Suppressor macrophage treated with lipopolysaccharide for 4 hours (primary cell): ENCODE results near the gene LAMB3.

ENCODE experiments used
- DNase-seq: peaks from one replicate; pipeline ENCODE4 v3.0.0-alpha.2; 2020

LAMB3 gene

GRCh38 chr1:209594440-209594839 lies 57.8 kb downstream of the LAMB3 start:
- no peak for DNase-seq

DNA sequence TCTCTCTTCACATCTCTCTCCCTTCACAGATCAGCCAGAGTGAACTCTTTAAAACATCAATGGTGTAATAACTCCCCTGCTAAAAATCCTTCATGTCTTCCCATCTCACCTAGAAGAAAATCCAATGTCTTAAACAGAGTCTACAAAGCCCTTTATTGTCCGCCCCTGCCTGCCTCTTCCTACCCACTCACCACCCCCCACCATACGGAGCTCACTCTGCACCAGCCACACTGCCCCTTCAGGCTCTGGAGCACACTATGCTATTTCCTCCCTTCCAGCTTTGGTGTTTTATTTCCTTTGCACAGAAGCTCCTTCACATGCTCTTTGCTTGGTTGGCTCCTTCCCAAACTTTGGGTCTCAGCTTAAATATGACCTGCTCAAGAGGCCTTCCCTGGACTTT lies 58.5 kb downstream of the LAMB3 start:
- DNase-seq: no peak

- peak; percentile 53 for DNase-seq
Measured at GRCh38 chr1:209590405-209590804, 61.8 kb downstream of the LAMB3 start.

DNA sequence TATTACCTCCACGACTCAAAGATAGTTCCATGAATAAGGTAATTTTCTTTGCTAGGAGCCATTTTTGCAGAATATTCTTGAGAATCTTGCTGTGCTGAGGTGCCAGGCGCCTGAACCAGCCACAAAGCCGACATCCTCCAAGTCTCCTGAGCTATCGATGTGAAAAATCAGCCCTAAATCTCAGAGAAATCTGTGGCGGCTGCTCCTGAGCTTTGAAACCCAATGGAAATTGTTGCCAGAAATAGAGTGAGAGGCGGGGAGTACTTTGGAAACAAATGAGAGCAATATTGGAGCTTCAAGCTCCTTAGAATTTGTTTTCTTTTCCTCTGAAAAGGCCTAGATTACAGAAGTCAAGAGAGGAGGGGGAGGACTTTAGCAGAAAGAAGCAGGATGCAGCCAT lies 62.4 kb downstream of the LAMB3 start:
- DNase-seq: no peak

GRCh38 chr1:209589440-209589839 lies 62.8 kb downstream of the LAMB3 start:
- DNase-seq: no peak

- no peak for DNase-seq
Measured at GRCh38 chr1:209587789-209588188, 64.4 kb downstream of the LAMB3 start.

DNA sequence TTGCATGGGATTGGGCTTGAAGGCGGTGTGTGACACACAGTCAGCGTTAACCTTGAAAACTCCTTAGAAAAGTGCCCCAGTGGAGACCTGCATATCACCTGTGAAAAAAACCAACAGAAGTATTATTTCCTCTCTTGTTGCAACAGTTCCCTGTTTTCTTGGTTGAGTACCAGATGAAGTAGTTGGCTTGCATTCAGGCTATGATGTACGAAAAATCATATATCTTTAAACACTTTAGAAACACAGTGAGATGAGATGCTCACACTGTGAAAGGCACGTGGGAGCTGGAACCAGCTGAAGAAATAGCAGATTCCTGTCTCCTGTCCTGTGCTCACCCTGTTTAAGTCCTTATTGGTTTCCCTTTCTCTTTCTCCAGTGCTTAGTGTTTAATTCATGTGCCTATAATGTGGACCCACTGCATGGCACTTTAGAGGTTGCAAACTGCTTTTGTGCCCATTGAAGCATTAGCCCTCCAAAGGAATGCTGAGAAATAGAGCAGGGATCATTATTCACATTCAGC lies 65.9 kb downstream of the LAMB3 start:
- no peak for DNase-seq

GRCh38 chr1:209585672-209586071 lies 66.6 kb downstream of the LAMB3 start:
- no peak for DNase-seq

DNA sequence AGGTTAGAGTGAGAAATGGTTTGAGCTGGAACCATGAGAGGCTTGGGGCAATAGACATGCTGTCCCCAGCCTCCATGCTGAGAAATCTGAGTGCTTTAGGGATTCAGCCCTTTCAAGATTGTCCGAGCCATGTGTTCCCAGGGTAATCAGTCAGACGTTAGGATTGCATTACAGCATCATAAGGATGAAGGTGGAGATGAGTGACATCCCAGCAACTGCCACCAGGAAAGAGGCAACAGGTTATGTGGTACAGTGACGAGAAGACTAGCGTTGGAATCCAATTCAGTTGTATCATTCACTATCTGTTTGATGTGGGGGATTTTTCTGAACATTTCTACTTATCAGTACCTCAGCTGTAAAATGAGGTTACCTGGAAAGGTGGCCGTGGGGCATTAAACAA lies 67.0 kb downstream of the LAMB3 start:
- DNase-seq: no peak

GRCh38 chr1:209584231-209584672 lies 68.0 kb downstream of the LAMB3 start:
- DNase-seq: no peak

DNA sequence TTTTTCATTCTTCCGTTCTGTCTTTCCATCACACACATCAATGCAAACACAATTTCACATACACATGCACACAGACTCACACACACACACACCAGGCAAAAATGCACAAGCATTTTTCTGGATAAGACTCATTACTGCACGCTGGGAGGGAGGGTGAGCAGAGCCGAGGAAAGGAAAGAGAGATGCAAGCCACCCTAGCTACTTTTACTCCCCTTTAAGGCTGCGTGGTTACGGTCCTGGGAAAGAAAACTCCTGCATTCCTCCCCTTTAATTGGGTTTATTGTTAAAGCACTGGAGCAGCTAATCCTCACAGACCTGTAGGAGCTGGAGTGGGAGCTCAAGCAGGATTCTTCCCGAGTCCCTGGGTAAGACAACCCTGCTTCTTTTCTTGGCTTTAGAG lies 68.8 kb downstream of the LAMB3 start, which contains the start of gene CAMK1G:
CAMK1G (plus strand) TSS at position 307 of the 400 bp plus-strand sequence. CDS start 11,270 bp downstream, outside the sequence.
- DNase-seq: no peak

DNA sequence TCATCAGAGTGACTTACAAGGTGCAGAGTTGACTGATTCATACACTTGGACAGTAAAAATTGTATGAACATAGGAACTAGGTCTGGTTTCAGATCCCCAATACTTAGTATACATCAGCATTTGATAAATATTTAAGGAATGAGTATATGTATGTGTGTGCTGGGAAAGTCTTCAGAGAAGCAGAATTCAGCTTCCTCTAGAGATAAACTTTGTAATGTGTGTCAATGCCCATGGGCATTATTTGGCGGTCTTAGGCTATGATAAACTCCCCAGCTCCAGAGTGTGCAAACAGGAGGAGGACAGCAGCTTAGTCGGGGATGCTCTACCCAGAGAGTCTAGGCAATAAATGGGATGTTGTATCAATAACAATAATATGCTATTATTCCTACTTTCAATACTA lies 71.6 kb downstream of the LAMB3 start:
- DNase-seq: no peak

GRCh38 chr1:209577346-209577745 lies 74.9 kb downstream of the LAMB3 start:
- no peak for DNase-seq

DNA sequence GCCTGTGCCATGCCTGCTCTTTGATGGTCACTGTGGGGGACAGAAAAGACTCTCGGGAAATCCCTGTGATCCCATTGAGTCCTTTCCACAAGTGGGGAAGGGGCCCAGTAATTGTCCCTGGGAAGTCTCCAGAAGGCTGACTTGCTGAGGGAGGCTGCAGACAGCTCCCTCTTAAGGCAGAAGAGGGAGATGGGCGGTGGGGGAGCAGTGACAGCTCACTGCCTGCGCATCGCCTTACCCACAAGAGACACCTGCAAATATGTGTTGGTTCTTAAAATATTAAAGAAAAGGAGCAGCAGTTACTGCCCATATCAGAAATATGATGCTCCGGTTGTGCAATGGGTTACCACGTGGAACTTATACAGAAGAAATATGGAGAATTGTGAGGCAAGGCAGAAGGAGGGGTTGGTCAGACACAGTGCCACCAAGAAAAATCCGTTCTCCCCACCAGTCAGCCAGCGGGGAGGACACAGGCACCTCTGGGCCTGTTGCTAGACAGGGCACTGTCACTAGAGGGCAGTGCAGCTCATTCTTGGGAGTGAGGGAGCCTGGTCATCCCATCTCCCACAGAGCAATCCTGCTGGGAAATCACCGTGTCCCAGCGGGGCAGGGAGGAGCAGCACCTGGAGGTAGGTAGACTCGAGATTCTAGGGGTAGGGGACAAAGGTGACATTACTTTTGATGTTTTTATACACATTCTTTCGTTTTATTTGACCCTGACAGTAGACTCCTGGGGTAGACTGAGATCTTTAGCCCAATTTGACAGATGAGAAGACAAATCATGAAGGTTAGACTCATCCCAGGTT lies 75.6 kb downstream of the LAMB3 start:
- peak; percentile 86 for DNase-seq

GRCh38 chr1:209570743-209571142 lies 81.5 kb downstream of the LAMB3 start:
- DNase-seq: peak; percentile 51

GRCh38 chr1:209569455-209570207 lies 82.6 kb downstream of the LAMB3 start:
- peak; percentile 59 for DNase-seq

- DNase-seq: peak; percentile 60
Measured at GRCh38 chr1:209567698-209568175, 84.5 kb downstream of the LAMB3 start.

DNA sequence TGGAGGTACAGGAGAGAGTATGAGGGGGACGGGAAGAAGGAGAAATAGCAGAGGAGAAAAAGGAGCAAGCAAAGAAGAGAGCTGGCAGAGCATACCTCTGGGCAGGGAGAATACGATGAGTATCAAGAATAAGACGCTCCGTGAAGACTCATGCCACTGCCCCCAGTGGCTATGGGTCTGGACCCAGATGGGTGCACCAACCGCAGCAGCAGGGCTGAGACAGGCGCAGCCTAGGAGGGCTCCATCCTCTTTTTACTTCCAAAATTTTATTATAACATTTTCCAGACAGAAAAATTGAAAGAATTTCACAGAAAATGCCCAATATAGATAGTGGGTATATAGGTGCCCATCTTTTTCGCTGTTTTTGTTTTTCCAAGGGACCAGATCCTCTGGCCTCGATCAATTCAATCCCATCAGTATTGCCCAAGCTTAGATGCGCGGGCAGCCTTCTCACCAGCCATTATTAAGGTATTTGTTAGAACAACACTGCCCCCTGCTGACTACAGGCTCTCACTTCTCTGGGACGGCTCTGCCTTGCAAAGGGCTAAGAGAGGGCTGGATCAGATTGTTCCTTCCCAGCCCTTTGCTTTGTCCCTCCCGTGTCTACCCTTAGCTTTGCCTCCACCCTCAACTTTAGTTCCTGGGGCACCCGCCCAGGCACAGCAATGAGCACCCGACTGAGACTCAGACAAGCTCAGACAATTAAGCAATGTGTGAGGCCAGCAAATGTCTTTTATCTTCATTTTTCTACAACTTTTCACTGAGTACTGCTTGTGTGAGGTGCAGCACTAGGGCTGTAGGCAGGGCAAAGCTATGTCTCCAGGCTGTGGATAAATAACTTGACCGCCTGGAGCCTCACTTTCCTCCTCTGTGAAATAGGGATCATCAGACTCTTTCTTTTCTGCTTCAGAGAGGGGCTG lies 86.2 kb downstream of the LAMB3 start:
- peak; percentile 93 for DNase-seq
